Measurements from ENCODE around the gene SEPTIN6.
"Not testable (repeated sequence)": the region's sequence is repeated elsewhere in the genome, so short reads cannot be mapped to it uniquely, and the experiment has no call there.

The SEPTIN6 gene

DNA sequence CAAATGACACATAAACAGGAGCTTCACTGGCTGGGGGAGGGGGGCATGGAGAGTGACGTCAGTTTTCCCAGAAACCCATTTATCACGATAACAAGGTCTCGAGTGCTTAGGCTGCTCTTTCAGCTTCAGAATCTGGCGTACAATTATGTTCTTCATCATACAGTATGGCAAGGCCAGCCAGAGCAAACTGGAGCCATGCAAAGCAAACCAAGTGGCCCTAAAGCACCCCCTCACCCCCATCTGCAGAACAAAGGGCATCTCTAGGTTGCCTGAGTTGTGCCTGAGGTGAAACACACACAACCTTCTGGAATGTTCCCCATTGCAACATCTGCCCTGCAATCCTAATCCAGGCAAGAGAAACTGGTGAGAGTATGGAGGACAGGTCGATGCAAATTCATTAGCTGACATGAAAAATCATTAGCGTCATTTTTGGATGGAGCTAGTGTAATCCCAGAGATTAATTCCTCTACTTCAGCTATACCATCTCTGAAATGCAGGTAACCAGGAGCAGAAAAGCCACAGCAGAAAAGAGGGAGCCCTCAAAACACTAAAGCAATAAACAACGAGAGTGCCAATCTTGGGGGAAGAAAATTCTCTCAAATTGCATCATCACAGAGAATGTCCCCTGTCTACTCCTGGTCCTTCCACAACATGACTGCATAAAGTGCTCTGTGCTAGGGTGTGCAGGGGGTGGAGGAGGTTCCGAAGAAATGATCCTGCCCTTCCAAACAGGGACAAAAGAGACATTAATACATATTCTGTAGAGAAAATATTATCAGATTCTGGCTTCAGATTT is 1.8 kb downstream of the SEPTIN6 start:
- peak; percentile 76 to 82 for DNase-seq

- DNase-seq = no peak
Measured at GRCh38 chrX:119688911-119689321, 4.1 kb downstream of the SEPTIN6 start.

GRCh38 chrX:119687661-119688413 is 5.1 kb downstream of the SEPTIN6 start:
- no peak for DNase-seq

DNA sequence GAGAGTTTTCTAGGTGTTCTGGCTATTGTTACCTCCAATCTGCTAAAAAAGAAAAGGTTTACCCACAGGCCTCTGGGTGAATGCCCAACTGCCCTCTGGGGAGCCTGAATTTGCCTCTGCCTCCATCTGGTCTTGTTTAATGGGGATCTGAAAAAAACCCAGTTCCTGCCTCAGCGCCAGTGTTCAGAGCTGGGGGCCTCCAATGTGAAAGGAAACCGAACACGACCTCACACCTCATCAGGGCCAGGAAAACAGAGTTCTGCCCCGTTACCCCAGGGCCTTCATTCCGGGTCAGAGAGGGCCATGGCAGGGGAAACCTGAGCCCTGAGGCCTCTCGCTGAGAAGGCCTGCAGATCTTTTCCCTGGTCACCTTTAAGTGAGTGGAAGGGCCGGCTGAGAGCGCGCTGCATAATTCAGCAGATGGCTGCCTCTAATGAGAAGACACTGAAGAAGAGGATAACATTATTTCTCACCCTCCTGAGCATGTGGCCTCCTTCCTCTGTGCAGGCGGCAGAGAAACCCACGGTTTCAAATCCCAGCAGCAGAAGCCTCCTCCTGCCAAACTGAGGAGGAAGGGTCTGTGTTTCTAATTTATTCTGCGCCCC is 6.8 kb downstream of the SEPTIN6 start:
- no peak for DNase-seq

- peak; percentile 37 to 48 for DNase-seq
Measured at GRCh38 chrX:119685225-119686066, 7.5 kb downstream of the SEPTIN6 start.

DNA sequence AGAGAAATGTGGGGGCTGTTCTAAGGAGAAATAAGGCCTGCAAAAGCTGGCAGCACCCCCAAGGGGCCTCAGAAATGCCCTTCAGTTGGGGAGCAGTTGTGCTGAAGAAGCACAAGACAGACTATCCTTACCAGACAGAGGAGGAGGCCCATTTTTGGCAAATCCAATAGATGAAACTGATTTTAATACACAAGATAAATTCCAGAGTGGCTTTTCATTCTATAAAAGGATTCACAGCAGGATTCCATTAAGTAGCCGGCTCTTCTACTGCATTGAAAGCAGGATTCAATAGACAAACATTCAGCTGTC is 8.1 kb downstream of the SEPTIN6 start:
- DNase-seq = no peak

- not testable (repeated sequence) for DNase-seq
Measured at GRCh38 chrX:119684312-119684711, 8.7 kb downstream of the SEPTIN6 start.

GRCh38 chrX:119682019-119682989 is 10.7 kb downstream of the SEPTIN6 start:
- DNase-seq = no peak

GRCh38 chrX:119677654-119677981 is 15.3 kb downstream of the SEPTIN6 start:
- no peak for DNase-seq

- DNase-seq = no peak
Measured at GRCh38 chrX:119676949-119677653, 15.9 kb downstream of the SEPTIN6 start.

GRCh38 chrX:119673336-119673735 is 19.6 kb downstream of the SEPTIN6 start:
- no peak for DNase-seq

- no peak for DNase-seq
Measured at GRCh38 chrX:119672426-119672825, 20.5 kb downstream of the SEPTIN6 start.

DNA sequence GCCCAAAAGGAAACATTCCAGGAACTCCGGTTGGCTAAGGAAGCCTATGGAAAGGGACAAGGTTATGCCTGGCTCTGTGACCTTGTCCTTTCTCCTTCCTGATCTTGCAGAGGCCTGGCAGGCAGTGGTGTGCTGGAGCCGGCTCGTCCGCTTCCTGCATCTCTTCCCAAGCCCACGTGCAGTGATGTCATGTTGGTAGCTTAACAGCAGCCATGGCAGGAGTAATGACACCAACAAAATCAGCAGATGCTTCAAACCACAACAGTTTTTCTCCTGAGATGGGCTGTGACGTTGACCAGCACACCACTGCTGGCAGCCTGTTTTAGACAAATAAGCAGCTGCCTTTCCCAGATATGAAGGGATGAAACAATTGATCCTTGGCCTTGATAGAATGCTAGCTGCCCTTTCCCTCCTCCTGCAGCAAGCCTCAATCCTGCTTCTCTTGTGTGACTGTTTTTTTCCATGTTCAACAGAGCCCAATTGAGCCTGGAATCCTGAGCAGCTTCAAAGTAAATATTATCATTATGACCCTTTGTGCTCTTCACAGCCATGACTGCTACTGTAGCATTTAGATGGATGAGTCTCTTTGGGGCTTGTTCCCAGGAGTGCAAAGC is 23.4 kb downstream of the SEPTIN6 start:
- DNase-seq = no peak

- DNase-seq = no peak
Measured at GRCh38 chrX:119667111-119667878, 25.7 kb downstream of the SEPTIN6 start.

DNA sequence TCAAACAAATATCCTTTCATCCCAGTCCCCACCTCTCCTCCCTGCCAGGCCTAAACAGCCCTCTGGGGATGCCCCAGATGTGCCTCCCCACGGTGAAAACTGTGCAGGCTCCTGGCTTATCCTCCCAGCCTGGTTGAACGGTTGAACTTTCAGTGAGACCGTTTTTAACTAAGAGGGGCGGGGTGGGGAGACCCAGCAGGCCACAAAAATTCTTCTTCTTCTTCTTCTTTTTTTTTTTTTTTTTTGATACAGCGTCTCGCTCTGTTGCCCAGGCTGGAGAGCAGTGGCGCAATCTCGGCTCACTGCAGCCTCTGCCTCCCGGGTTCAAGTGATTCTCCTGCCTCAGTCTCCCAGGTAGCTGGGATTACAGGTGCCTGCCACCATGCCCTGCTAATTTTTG is 28.1 kb downstream of the SEPTIN6 start:
- not testable (repeated sequence) for DNase-seq

- DNase-seq = no peak
Measured at GRCh38 chrX:119661486-119661885, 31.5 kb downstream of the SEPTIN6 start.

DNA sequence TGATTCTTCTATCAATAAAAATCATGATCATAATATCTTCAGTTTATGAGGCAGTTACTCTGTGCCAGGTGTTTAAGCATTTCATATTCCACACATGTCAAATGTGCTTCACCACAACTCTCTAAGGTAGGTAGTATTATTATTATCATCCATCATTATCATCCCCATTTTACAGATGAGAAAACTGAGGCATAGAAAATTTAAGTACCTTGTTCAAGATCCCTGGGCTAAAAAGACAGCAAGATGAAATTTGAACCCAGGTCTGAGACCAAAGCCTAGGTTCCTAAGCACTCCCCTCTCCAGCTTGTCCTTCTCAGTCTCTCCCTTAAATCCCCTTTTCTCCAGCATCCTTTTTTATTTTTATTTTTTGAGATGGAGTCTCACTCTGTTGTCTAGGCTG is 33.4 kb downstream of the SEPTIN6 start:
- DNase-seq = no peak

DNA sequence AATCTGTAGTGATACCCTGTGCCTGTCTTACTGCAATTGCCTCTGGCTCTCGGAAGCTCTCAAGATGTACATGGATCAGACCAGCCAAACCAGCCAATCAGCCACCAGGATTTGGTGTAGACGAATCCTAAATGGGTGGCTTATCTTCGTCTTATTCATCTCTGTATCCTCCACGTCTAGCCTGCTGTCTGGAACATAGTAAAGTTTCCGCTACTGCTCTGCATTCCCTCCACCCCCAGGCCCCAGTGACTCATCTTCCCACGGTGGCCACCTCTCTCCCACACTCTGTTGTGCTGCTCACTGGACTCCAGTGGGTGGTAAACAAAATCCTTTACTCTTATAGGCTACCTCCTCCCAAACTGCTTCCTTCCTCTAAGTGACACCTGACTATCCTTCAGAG is 37.8 kb downstream of the SEPTIN6 start:
- DNase-seq = peak; percentile 75 to 83

- DNase-seq = peak; percentile 13 to 38
Measured at GRCh38 chrX:119654112-119654531, 38.8 kb downstream of the SEPTIN6 start.

GRCh38 chrX:119648421-119648775 is 44.6 kb downstream of the SEPTIN6 start:
- DNase-seq = no peak

Measured in activated CD4-positive, alpha-beta T cell treated with anti-CD3 and anti-CD28 coated beads, Interleukin-2, amount 50 U/mL, for 48 hours (primary cell).